Suprapubic skin (tissue), 4 donors: ENCODE data around the gene LHPP. TPM values are rescaled to one million over a fixed set of nuclear protein-coding genes. Genes with fewer than 3 reads are reported as not detected.

Experiments
- DNase-seq, 2 donors: peaks; one replicate each; pipeline ENCODE4 v3.0.0-alpha.2; 2019; ENCODE audit warnings: low spot score in 2 of 2
- H3K27ac ChIP-seq: fragments of 200-600 bp; sonication (generic); one replicate; pipeline ENCODE4 v1.5.1; 2019
- H3K27me3 ChIP-seq: fragments of 200-600 bp; sonication (generic); one replicate; pipeline ENCODE4 v1.5.1; 2019
- H3K36me3 ChIP-seq: fragments of 200-600 bp; sonication (generic); one replicate; pipeline ENCODE4 v1.5.1; 2019
- H3K4me1 ChIP-seq: fragments of 200-600 bp; sonication (generic); one replicate; pipeline ENCODE4 v1.5.1; 2019
- H3K4me3 ChIP-seq: fragments of 200-600 bp; sonication (generic); one replicate; pipeline ENCODE4 v1.5.1; 2019; ENCODE audit warnings: mild to moderate bottlenecking
- H3K9me3 ChIP-seq: fragments of 200-600 bp; sonication (generic); one replicate; pipeline ENCODE4 v1.5.1; 2019
- EP300 ChIP-seq: sonication (generic); formaldehyde crosslinking; IDR thresholded peaks from one replicate; pipeline ENCODE4 v1.6.1; 2017; ENCODE audit warnings: antibody characterized with exemption
- POLR2A ChIP-seq, 2 donors: fragments of 450-650 bp; IDR thresholded peaks; one replicate each; pipeline ENCODE4 v1.6.1; 2017; ENCODE audit warnings: antibody characterized with exemption in 2 of 2, mild to moderate bottlenecking in 2 of 2, moderate library complexity in 2 of 2
- POLR2AphosphoS5 ChIP-seq, 3 donors: sonication (generic); formaldehyde crosslinking; IDR thresholded peaks; one replicate each; pipeline ENCODE4 v1.6.1; 2017; ENCODE audit warnings: antibody characterized with exemption in 3 of 3
- WGBS: methylation state at CpG from one replicate; pipeline ENCODE4 v1.1.5; 2018; 5-methylcytosine and 5-hydroxymethylcytosine counted together
- total RNA-seq, 4 donors: library from RNA; depleted of rRNA; stranded (reverse); fragments of >200 nt; gene quantifications; one replicate each; pipeline ENCODE4 v1.1.0, GENCODE V29; 2016
- TF ChIP-seq, protein P1 (sequence below), 2 donors: fragments of 200-600 bp in 1 of 2; fragments of 450-650 bp in 1 of 2; sonication (generic) in 1 of 2; IDR thresholded peaks; one replicate each; pipeline ENCODE4 v1.5.1; 2016 to 2019; ENCODE audit warnings: antibody characterized with exemption in 2 of 2, mild to moderate bottlenecking in 1 of 2, moderate library complexity in 1 of 2

LHPP gene
- total RNA-seq, 4 donors from 2014 or later: 14.4 to 22.6 (median 15.3) TPM

DNA sequence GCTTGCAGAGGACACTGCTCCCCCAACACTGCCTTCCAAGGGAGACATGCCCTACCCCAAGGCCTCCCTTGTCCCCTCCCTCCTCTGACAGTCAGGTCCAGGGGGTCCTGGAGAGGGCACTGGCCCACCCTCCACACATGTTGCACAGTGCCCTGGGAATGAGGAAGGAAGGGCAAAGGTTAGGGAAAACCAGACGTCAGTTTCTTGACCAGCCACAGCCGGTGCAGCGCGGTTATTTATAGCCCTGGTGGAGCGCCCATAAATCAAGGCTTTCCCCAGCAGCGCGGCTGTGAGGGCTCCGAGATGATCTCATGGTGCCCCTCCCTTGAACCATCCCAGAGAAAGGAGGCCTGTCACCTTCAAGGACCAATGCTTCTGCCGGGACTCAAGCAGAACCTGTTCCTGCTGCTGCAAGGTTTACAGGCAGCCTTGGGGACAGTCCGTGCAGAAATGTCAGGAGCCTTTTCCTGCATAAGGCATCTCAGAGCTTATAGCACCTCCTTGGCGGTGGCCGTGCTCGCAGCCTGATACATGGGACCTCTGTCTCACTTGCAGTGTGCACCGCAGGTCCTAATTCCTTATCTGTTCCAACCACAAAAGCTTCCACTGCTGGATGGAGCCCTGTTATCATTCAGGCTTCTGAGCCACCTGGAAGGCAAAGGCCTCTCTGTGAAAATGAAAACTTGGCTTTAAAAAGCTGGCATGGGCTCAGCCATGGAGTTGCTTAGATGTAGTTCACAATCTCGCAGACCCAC is 127.3 kb downstream of the LHPP start:
- WGBS: 24% methylated on average over 14 of the region's 15 CpGs
- Histone ChIP-seq H3K36me3 (no peaks in the 10 kb centered on the region), H3K9me3 (peaks cover 4% of the 10 kb centered on the region), H3K4me1 (peaks cover 19% of the 10 kb centered on the region), H3K27me3 (no peaks in the 10 kb centered on the region), H3K4me3 (no peak overlapping the region), H3K27ac (no peak overlapping the region)
- TF ChIP-seq POLR2A (IDR thresholded peaks at IDR 0.05): no peak
- TF ChIP-seq POLR2AphosphoS5 (IDR thresholded peaks at IDR 0.05): no peak
- TF ChIP-seq, protein P1, sequence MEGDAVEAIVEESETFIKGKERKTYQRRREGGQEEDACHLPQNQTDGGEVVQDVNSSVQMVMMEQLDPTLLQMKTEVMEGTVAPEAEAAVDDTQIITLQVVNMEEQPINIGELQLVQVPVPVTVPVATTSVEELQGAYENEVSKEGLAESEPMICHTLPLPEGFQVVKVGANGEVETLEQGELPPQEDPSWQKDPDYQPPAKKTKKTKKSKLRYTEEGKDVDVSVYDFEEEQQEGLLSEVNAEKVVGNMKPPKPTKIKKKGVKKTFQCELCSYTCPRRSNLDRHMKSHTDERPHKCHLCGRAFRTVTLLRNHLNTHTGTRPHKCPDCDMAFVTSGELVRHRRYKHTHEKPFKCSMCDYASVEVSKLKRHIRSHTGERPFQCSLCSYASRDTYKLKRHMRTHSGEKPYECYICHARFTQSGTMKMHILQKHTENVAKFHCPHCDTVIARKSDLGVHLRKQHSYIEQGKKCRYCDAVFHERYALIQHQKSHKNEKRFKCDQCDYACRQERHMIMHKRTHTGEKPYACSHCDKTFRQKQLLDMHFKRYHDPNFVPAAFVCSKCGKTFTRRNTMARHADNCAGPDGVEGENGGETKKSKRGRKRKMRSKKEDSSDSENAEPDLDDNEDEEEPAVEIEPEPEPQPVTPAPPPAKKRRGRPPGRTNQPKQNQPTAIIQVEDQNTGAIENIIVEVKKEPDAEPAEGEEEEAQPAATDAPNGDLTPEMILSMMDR (IDR thresholded peaks at IDR 0.05): no peak
- no peak for TF ChIP-seq EP300
- DNase-seq: no peak

DNA sequence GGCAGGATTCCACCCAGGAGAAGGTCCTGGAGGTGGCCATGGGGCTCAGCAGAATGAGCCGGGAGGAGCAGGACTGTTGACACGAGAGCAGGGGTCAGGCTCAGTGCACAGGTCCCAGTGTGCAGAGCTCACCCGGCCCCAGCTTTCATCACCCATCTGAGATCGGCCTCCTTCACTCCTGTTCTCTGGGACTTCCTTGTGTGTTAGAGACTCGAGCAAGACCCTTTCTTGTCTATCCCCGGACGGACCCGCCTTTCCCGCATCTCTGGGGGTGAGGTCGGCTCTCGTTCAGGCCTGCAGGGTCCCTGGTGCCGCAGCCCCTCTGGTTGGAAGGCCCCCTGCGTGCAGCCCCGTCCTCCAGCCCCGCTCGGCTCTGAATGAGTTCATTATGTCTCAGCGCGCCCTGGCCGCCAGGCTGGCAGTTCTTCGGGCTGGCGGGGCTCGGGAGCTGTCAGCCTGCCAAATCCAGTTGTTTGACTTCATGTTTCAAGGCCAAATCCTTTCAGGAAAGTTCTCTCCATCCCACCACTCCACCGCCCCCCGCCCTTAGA is 127.9 kb downstream of the LHPP start:
- no peak overlapping the region for H3K27ac ChIP-seq
- 62% methylated on average over 23 of the region's 24 CpGs for WGBS
- no peak for DNase-seq
- peaks cover 19% of the 10 kb centered on the region for H3K4me1 ChIP-seq
- H3K4me3 ChIP-seq: no peak overlapping the region
- no peaks in the 10 kb centered on the region for H3K27me3 ChIP-seq
- H3K36me3 ChIP-seq: no peaks in the 10 kb centered on the region
- TF ChIP-seq POLR2AphosphoS5 (IDR thresholded peaks at IDR 0.05) (no peak), EP300 (no peak), POLR2A (IDR thresholded peaks at IDR 0.05) (no peak)
- TF ChIP-seq, protein P1 (IDR thresholded peaks at IDR 0.05): no peak
- peaks cover 4% of the 10 kb centered on the region for H3K9me3 ChIP-seq

DNA sequence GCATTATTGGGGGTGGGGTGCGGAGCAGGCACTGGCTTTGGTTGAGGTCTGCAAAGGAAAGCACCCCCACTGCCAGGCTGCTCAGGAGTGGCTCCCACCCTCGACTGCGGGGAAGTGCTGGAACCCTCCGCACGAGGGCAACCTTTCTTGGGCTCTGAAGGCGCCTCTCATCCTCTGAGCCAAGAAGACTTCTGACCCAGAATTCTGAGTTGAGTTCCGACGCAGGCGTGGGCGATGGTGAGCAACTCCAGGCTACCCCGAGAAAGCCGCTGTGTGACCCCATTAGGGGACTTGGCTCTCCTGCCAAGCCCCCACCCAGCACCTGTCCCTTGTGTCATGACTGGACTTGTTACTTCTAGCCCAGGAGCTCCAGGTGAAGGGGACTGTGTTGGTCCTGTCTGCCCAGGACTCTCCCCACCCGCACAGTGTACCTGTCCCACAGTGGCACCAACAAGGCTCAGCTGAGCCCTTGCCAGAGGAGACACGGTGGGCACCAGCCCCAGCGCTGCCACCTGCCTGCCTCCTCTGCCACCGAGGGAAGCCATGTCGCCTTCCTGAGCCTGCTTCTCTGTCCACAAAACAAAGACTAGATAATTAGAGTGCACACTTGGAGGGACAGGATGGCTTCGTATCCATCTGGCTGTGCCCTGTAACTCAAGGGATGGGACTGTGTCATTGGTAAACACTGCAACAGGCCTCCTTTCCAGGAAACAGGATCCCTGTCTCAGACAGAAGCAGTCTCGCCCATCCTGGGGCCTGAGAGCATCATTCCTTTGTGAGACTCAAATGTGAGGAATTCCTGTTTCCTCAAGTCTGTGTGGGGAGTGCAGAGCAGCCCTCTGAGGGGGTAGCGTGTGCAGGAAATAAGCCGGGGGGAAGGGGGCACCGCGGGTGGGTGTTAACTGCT is 128.8 kb downstream of the LHPP start:
- TF ChIP-seq EP300: no peak
- TF ChIP-seq POLR2AphosphoS5 (IDR thresholded peaks at IDR 0.05): no peak
- no peak for TF ChIP-seq POLR2A (IDR thresholded peaks at IDR 0.05)
- TF ChIP-seq, protein P1 (IDR thresholded peaks at IDR 0.05): no peak
- no peaks in the 10 kb centered on the region for H3K36me3 ChIP-seq
- DNase-seq: no peak
- WGBS: 90% methylated on average over 20 of the region's 23 CpGs
- peaks cover 4% of the 10 kb centered on the region for H3K9me3 ChIP-seq
- H3K4me1 ChIP-seq: peaks cover 19% of the 10 kb centered on the region
- H3K27ac ChIP-seq: no peak overlapping the region
- H3K4me3 ChIP-seq: no peak overlapping the region
- no peaks in the 10 kb centered on the region for H3K27me3 ChIP-seq

DNA sequence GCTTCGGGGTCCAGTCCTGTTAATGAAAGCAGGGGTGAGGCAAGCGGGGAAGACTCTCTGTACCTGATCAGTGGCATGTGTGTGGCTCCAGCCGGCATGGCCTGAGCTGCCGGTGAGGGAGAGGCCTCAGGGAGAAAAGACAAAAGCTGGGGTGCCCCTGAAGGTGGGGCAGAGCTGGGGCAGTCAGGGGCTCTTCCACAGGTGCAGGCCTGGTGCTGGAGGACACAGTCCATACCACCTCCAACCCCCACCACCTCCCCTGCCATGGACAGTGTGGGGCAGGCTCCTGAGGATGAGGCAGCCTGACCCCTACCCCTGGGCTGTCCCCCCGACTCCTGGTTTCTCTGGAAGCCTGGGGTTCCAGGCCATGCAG is 129.5 kb downstream of the LHPP start:
- Histone ChIP-seq H3K4me1 (peaks cover 19% of the 10 kb centered on the region), H3K4me3 (no peak overlapping the region), H3K36me3 (no peaks in the 10 kb centered on the region), H3K9me3 (peaks cover 4% of the 10 kb centered on the region), H3K27me3 (no peaks in the 10 kb centered on the region), H3K27ac (no peak overlapping the region)
- TF ChIP-seq, protein P1 (IDR thresholded peaks at IDR 0.05): no peak
- TF ChIP-seq EP300 (no peak), POLR2AphosphoS5 (IDR thresholded peaks at IDR 0.05) (no peak), POLR2A (IDR thresholded peaks at IDR 0.05) (no peak)
- DNase-seq: no peak
- WGBS: 87% methylated on average over 4 of the region's 5 CpGs

DNA sequence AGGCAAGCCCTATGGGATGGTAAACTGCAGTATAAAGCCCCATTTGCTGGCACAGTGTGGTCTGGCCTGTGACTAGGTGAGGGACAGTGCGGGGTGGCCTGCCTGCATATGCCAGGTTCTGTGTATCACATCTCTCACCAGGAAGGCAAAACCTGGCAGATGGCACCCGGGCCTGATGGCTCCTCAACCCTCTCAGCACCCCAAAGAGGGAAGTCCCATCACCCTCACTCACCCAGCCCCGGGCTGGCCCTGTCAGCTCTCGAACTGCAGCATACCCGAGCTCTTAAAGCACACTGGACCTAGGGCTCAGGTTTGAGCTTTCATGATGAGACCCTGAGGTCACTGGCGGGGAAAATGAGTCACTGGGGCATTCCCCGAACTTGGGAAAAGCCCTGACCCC is 130.5 kb downstream of the LHPP start:
- WGBS: 94% methylated on average over 6 of the region's 7 CpGs
- Histone ChIP-seq H3K27ac (no peak overlapping the region), H3K9me3 (peaks cover 4% of the 10 kb centered on the region), H3K36me3 (no peaks in the 10 kb centered on the region), H3K4me3 (no peak overlapping the region), H3K4me1 (peaks cover 19% of the 10 kb centered on the region), H3K27me3 (no peaks in the 10 kb centered on the region)
- no peak for DNase-seq
- no peak for TF ChIP-seq POLR2A (IDR thresholded peaks at IDR 0.05)
- TF ChIP-seq, protein P1 (IDR thresholded peaks at IDR 0.05): no peak
- TF ChIP-seq EP300: no peak
- no peak for TF ChIP-seq POLR2AphosphoS5 (IDR thresholded peaks at IDR 0.05)
